ENCODE results near the gene AQP10.

DNA sequence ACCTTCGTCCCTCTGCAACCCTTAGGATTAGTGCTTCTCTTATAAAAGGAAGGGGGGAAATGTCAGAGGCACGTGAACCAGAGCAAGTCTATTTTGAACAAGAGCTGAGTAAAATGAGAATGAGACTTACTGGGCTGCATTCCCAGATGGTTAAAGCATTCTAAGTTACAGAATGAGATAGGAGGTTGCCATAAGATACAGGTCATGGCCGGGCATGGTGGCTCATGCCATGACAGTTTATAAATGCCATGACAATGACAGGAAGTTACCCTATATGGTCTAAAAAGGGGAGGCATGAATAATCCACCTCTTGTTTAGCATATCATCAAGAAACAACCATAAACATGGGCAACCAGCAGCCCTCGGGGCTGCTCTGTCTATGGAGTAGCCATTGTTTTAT, 2.5 kb upstream of the AQP10 start:
- TF ChIP-seq POLR2AphosphoS5 (IDR thresholded peaks at IDR 0.05; ENCODE audit: borderline replicate concordance, low read depth, low read length) (no peak), EZH2 (IDR thresholded peaks at IDR 0.05) (no peak)

All from SK-N-MC (cell line).